Epithelial cell of proximal tubule (primary cell): ENCODE data around the gene HIBADH. TPM values are rescaled to one million over a fixed set of nuclear protein-coding genes. Genes with fewer than 3 reads are reported as not detected.

Source experiments
- DNase-seq: peaks from one replicate; pipeline ENCODE4 v3.0.0-alpha.2; 2011; ENCODE audit warnings: low read depth
- H3K4me3 ChIP-seq: 2 replicates; pipeline ENCODE4 v1.5.1; 2011; ENCODE audit warnings: low read depth, mild to moderate bottlenecking, low read length
- total RNA-seq: library from RNA; depleted of rRNA; stranded (reverse); fragments of >200 nt; gene quantifications from 2 replicates; pipeline ENCODE4 v1.2.3, GENCODE V29; 2015
- TF ChIP-seq, protein P1 (sequence below): conservative IDR thresholded peaks from 2 replicates; pipeline ENCODE4 v1.5.1; 2012; ENCODE audit warnings: low read depth, mild to moderate bottlenecking, low read length

Gene HIBADH
- total RNA-seq, 1 donor from 2014 or later = 49.5 TPM

DNA sequence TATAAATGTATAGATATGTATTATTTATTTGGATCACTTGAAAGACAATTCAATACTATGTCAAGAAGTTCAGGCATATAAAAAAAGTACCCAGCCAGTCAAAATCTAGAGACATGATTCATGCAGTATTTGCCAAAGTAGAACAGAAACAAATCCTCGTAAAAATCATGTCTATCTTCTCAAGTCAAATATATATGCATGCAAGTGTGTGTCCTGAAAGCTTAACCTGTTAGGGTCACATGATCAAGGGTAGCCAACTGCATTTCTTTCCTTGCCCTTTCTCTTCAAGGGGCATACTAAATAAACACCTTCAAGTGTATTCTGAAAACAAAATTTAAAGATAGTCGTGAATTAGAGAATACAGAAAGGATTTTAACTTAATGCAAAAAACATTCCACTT, 107.0 kb downstream of the HIBADH start:
- no peak for DNase-seq
- H3K4me3 ChIP-seq = no peak overlapping the region
- TF ChIP-seq, protein P1, sequence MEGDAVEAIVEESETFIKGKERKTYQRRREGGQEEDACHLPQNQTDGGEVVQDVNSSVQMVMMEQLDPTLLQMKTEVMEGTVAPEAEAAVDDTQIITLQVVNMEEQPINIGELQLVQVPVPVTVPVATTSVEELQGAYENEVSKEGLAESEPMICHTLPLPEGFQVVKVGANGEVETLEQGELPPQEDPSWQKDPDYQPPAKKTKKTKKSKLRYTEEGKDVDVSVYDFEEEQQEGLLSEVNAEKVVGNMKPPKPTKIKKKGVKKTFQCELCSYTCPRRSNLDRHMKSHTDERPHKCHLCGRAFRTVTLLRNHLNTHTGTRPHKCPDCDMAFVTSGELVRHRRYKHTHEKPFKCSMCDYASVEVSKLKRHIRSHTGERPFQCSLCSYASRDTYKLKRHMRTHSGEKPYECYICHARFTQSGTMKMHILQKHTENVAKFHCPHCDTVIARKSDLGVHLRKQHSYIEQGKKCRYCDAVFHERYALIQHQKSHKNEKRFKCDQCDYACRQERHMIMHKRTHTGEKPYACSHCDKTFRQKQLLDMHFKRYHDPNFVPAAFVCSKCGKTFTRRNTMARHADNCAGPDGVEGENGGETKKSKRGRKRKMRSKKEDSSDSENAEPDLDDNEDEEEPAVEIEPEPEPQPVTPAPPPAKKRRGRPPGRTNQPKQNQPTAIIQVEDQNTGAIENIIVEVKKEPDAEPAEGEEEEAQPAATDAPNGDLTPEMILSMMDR = no peak

DNA sequence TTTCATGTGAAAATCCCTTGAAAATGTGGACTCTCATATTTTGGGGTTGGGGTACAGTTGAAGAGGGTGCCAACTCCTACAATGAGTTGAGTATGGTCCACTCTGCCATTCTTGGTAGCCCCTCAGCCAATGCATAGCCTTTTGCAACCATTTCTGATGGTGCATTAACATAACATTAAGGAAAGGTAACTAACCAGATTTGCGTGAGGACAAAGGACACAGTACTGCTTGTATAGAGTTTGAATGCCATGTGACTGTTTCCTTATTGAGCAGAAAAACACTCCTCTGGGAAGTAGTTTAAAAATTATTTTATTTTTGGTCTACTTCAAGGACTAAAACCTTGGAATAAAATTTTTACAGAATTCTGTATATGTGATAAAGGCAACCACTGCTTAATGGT, 107.9 kb downstream of the HIBADH start:
- TF ChIP-seq, protein P1 = no peak
- no peak for DNase-seq
- H3K4me3 ChIP-seq = no peak overlapping the region

DNA sequence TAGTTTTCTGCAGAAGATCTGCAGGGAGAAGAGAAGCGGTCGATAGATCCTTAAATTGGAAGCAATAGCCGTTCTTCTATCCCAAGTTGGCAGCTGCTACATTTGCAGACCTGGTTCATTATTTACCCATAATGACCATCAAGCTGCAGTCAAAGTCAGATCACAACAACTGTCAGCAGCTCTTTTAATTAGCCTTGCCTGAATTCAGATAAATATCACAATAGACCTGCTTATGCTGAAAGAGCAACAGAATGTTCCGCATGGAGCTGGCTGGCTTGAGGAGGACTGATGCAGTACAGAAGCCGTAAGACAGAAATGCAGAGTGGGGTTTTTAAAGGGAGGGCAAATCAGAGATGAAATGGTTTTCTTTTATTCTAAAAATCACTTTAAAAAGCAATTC, 109.4 kb downstream of the HIBADH start:
- no peak for DNase-seq
- no peak overlapping the region for H3K4me3 ChIP-seq
- TF ChIP-seq, protein P1 = no peak

DNA sequence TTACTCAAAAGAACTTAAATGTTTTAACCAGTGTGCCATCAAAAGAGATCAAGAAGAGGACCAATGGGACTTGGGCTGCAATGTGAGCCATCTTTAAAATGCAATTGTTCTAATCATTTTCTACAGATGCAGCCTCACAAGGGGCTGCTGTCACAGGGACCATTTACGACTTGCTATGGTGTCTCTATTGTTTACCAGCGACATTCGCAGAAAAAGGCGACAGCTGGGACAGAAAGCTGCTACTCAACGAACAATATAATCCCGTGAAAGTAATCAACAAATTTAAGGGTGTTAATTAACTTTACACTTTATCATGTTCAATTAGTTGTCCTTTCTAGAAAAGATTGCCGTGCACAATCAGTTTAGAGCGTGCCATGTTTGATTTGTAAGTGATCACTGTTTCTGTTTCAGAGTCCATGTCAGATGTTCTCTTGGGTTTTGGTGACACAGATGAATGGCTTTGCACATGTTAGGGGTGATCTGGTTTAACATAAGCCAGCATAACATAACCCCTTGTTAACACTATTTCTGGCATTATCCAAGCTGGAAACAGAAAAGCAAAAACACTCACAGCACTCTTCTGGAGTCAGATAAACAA, 110.8 kb downstream of the HIBADH start:
- no peak overlapping the region for H3K4me3 ChIP-seq
- DNase-seq = no peak
- TF ChIP-seq, protein P1 = no peak

DNA sequence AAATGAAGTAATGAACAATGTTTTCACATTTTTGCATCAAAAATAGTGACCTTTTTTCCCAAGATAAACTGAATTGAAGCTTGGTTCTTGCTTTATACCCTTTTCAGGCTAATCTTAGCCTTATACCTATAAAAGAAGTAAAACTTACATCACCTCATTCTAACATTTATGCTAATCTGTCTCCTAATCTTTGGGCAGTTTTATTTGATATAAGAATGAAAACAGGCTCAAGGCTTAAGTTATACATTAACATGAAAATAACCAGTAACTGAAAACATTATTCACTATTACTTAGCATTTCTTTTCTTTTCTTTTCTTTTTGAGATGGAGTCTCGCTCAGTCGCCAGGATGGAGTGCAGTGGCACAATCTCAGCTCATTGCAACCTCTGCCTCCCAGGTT, 113.1 kb downstream of the HIBADH start:
- no peak overlapping the region for H3K4me3 ChIP-seq
- TF ChIP-seq, protein P1 = no peak
- DNase-seq = no peak

DNA sequence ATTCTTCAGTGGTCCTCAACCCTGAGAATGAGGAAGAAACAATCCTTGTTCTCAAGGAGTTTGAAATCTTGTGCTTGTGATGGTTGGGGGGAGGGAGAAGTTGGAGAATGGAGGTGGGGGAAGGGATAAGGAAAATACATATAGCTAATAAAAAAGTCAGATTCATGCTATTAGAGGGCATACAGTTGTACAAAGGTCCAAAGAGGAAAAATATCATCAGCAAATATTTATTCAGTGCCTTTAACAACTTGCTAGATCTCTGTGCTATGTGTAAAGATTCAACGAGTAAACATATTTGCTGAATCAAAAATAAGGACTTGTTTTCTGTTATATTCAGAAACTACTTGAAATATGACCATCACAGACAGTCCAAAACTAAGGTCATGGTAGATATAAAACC, 114.4 kb downstream of the HIBADH start:
- no peak overlapping the region for H3K4me3 ChIP-seq
- TF ChIP-seq, protein P1 = no peak
- DNase-seq = no peak

DNA sequence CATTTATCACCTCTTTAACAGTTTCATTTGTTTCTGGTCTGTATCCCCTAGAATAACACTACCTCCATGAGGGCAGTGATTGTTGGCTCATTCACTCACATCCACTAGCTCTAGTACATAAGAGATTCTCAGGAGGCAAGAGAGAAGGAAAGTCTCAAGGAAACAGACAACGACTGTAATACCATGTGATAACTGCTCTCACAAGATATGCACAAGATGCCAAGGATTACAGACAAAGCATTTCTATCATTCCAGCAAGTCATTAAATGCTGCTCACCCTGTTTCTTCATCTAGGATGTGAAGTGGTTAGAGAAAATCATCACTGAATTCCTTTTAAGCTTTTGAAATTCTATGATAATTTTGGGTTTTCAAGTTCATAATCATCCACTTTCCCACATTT, 115.3 kb downstream of the HIBADH start:
- TF ChIP-seq, protein P1 = no peak
- DNase-seq = peak; percentile 23
- H3K4me3 ChIP-seq = no peak overlapping the region
